ENCODE data around the gene CD247. TPM values are rescaled to one million over a fixed set of nuclear protein-coding genes. Genes with fewer than 3 reads are reported as not detected.
A peak's percentile ranks its signal among the peaks of the same experiment; 100 is the strongest.

The CD247 gene
- total RNA-seq, 1 donor from 2014 or later = 9.8 TPM

DNA sequence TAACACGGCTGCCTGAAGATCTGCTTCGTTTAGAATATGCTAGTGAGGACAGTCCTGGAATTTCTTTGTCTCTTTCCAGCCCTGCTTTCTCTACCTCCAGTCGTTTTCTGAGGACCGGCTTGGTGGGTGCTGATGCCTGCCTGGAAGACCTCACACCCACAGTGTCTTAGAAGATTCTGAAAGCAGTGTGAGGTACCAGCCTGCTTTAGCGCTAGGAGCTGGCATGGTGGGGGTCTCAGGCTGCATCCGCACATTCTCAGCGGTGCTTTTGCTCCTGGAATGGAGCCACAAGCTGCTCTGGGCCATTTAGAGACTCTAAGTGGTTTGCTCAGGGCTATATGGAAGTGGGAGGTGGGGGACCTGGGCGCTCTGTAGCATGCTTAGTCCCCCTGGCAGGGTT lies 61.4 kb downstream of the CD247 start:
- H3K27ac ChIP-seq = no peak overlapping the region
- H3K4me1 ChIP-seq = peaks cover 18% of the 10 kb centered on the region
- H3K36me3 ChIP-seq = no peaks in the 10 kb centered on the region
- no peaks in the 10 kb centered on the region for H3K27me3 ChIP-seq
- DNase-seq (ENCODE audit: extremely low spot score in 2 of 2) = no peak
- intact Hi-C loops (cut with DNase I) = no loop called here
- TF ChIP-seq POLR2AphosphoS5 (IDR thresholded peaks at IDR 0.05; ENCODE audit: insufficient read depth in 1 of 2, low read depth in 1 of 2) (no peak), POLR2A (IDR thresholded peaks at IDR 0.05) (no peak)
- TF ChIP-seq, protein P1, sequence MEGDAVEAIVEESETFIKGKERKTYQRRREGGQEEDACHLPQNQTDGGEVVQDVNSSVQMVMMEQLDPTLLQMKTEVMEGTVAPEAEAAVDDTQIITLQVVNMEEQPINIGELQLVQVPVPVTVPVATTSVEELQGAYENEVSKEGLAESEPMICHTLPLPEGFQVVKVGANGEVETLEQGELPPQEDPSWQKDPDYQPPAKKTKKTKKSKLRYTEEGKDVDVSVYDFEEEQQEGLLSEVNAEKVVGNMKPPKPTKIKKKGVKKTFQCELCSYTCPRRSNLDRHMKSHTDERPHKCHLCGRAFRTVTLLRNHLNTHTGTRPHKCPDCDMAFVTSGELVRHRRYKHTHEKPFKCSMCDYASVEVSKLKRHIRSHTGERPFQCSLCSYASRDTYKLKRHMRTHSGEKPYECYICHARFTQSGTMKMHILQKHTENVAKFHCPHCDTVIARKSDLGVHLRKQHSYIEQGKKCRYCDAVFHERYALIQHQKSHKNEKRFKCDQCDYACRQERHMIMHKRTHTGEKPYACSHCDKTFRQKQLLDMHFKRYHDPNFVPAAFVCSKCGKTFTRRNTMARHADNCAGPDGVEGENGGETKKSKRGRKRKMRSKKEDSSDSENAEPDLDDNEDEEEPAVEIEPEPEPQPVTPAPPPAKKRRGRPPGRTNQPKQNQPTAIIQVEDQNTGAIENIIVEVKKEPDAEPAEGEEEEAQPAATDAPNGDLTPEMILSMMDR (IDR thresholded peaks at IDR 0.05) = no peak
- no peak overlapping the region for H3K4me3 ChIP-seq
- no peaks in the 10 kb centered on the region for H3K9me3 ChIP-seq

DNA sequence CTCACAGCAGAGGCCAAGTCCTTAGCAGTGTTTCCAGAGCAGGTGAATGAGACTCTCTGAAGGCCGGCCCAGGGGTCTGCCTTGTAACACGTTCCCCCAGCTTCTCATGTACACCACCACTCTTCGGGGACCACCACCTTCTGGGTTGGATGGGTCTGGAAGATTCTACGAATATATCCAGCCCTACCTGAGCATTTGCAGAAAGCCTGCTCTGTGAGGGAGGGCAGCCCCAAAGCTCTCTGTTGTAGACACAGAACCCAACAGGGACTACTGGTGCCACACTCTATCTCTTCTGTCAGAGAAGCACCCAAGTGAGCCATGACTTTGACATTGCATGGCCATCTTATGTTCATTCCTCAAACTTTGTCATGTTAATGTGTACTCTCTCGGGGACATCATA lies 61.8 kb downstream of the CD247 start:
- no peaks in the 10 kb centered on the region for H3K36me3 ChIP-seq
- no peak for TF ChIP-seq POLR2AphosphoS5 (IDR thresholded peaks at IDR 0.05; ENCODE audit: insufficient read depth in 1 of 2, low read depth in 1 of 2)
- TF ChIP-seq, protein P1 (IDR thresholded peaks at IDR 0.05) = no peak
- no peak for TF ChIP-seq POLR2A (IDR thresholded peaks at IDR 0.05)
- peak overlapping the region; percentile 65 to 81 for H3K4me3 ChIP-seq
- peaks cover 18% of the 10 kb centered on the region for H3K4me1 ChIP-seq
- intact Hi-C loops (cut with DNase I) = no loop called here
- no peak overlapping the region for H3K27ac ChIP-seq
- no peaks in the 10 kb centered on the region for H3K27me3 ChIP-seq
- DNase-seq (ENCODE audit: extremely low spot score in 2 of 2) = no peak
- no peaks in the 10 kb centered on the region for H3K9me3 ChIP-seq

DNA sequence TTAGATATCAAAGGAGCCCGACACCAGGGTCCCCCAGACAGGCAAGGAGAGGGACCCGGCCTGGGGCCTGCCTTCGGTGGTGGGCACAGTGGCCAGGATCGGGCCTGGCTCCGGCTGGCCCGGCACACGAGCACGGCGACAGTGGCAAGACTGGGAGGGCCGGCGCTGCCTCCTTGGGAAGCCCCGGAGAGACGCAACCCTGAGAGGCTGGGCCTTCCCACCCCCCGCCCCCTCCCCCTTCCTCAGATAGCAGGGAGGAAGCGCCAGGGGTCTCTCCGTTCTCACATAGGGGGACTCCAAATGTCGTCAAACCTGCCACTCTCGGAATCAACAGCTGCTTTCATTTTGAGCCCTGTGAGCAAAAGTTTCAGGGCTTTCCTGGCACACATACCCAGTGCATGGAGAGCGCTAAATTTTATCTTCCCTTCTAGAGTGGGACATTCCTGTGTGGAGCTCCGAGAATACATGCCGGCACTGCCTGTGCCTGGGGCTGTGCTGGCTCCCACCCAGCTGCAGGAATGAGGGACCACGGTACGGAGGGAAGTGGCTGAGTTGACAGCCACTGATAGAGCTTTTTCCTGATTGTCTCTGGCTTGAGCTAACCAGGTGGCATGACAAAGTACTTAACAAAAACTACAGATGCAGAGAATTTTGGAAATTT lies 62.4 kb downstream of the CD247 start:
- H3K4me1 ChIP-seq = peaks cover 18% of the 10 kb centered on the region

GRCh38 chr1:167454894-167455785 lies 63.2 kb downstream of the CD247 start:
- H3K4me3 ChIP-seq = peak overlapping the region; percentile 65 to 81
- TF ChIP-seq POLR2AphosphoS5 (IDR thresholded peaks at IDR 0.05; ENCODE audit: insufficient read depth in 1 of 2, low read depth in 1 of 2) (peak in 1 of 2 donors; percentile 37), POLR2A (IDR thresholded peaks at IDR 0.05) (no peak)
- TF ChIP-seq, protein P1 (IDR thresholded peaks at IDR 0.05) = no peak
- intact Hi-C loops (cut with DNase I) = no loop called here
- no peaks in the 10 kb centered on the region for H3K36me3 ChIP-seq
- H3K27me3 ChIP-seq = no peaks in the 10 kb centered on the region
- H3K9me3 ChIP-seq = no peaks in the 10 kb centered on the region
- H3K4me1 ChIP-seq = peaks cover 18% of the 10 kb centered on the region
- no peak for DNase-seq (ENCODE audit: extremely low spot score in 2 of 2)
- peak overlapping the region; percentile 83 for H3K27ac ChIP-seq

More for the DNA sequence above, 62.4 kb downstream of the CD247 start:
- TF ChIP-seq POLR2AphosphoS5 (IDR thresholded peaks at IDR 0.05; ENCODE audit: insufficient read depth in 1 of 2, low read depth in 1 of 2) (no peak), POLR2A (IDR thresholded peaks at IDR 0.05) (no peak)
- TF ChIP-seq, protein P1 (IDR thresholded peaks at IDR 0.05) = no peak
- peak overlapping the region; percentile 83 for H3K27ac ChIP-seq
- intact Hi-C loops (cut with DNase I) = no loop called here
- no peaks in the 10 kb centered on the region for H3K27me3 ChIP-seq
- H3K4me3 ChIP-seq = peak overlapping the region; percentile 65 to 81
- no peak for DNase-seq (ENCODE audit: extremely low spot score in 2 of 2)
- H3K36me3 ChIP-seq = no peaks in the 10 kb centered on the region
- H3K9me3 ChIP-seq = no peaks in the 10 kb centered on the region

Measured in vagina (tissue), 2 donors.